Stomach (tissue), 9 donors: ENCODE data around the gene PPP1R13B. TPM values are rescaled to one million over a fixed set of nuclear protein-coding genes. Genes with fewer than 3 reads are reported as not detected.

Source experiments
- DNase-seq, 2 donors: peaks; one replicate each; pipeline versions ENCODE4 v3.0.0 to v3.0.0-alpha.2; 2013 to 2019
- H3K27ac ChIP-seq, 5 donors: fragments of 200-600 bp in 4 of 5; sonication (generic) in 4 of 5; one replicate each; pipeline ENCODE4 v1.5.1; 2013 to 2019; ENCODE audit warnings: mild to moderate bottlenecking in 1 of 5, moderate library complexity in 1 of 5
- H3K27me3 ChIP-seq, 3 donors: fragments of 200-600 bp; sonication (generic); one replicate each; pipeline ENCODE4 v1.5.1; 2017 to 2019; ENCODE audit warnings: mixed run types in 1 of 3
- H3K36me3 ChIP-seq, 4 donors: fragments of 200-600 bp; sonication (generic); 1 replicate in 3 of 4; 2 replicates in 1 of 4; pipeline ENCODE4 v1.5.1; 2016 to 2019
- H3K4me1 ChIP-seq, 4 donors: fragments of 200-600 bp; sonication (generic); one replicate each; pipeline ENCODE4 v1.5.1; 2016 to 2019
- H3K4me3 ChIP-seq, 4 donors: fragments of 200-600 bp; sonication (generic) in 3 of 4; one replicate each; pipeline ENCODE4 v1.5.1; 2016 to 2019; ENCODE audit warnings: mild to moderate bottlenecking in 1 of 4
- H3K9me3 ChIP-seq, 4 donors: fragments of 200-600 bp; sonication (generic); one replicate each; pipeline ENCODE4 v1.5.1; 2016 to 2019
- CTCF ChIP-seq, 7 experiments: fragments of 450-650 bp in 4 of 7; fragments of 200-600 bp in 3 of 7; sonication (generic) in 3 of 7; IDR thresholded peaks; one replicate each; pipeline ENCODE4 v1.5.1; 2016 to 2019; ENCODE audit warnings: antibody characterized with exemption in 7 of 7, control low read depth in 2 of 7, mild to moderate bottlenecking in 1 of 7
- EP300 ChIP-seq: sonication (generic); formaldehyde crosslinking; IDR thresholded peaks from one replicate; pipeline ENCODE4 v1.6.1; 2017; ENCODE audit warnings: antibody characterized with exemption
- POLR2A ChIP-seq, 4 donors: fragments of 450-650 bp; IDR thresholded peaks; one replicate each; pipeline ENCODE4 v1.6.1; 2016; ENCODE audit warnings: antibody characterized with exemption in 4 of 4, control low read depth in 2 of 4, mild to moderate bottlenecking in 1 of 4, moderate library complexity in 1 of 4
- POLR2AphosphoS5 ChIP-seq, 3 donors: sonication (generic); formaldehyde crosslinking; IDR thresholded peaks; one replicate each; pipeline ENCODE4 v1.6.1; 2016; ENCODE audit warnings: antibody characterized with exemption in 3 of 3
- WGBS, 5 donors: extraction: QIAGEN DNeasy Blood & Tissue Kit in 3 of 5; methylation state at CpG; one replicate each; pipeline versions ENCODE4 v1.1.5 to v1.1.7; 2013 to 2018; 5-methylcytosine and 5-hydroxymethylcytosine counted together
- intact Hi-C: fragments of 100-400 bp; cut with DNase I; formaldehyde crosslinking; loops from one replicate; pipeline ENCODE4 v1.15.1; 2023; ENCODE audit warnings: low total_unique reads
- polyA plus RNA-seq, 3 donors: library from polyadenylated mRNA; stranded (reverse); fragments of 200-250 nt; gene quantifications; one replicate each; pipeline ENCODE4 v1.2.3, GENCODE V29; 2013
- total RNA-seq, 5 donors: library from RNA; depleted of rRNA; stranded (reverse); fragments of >200 nt; gene quantifications; one replicate each; pipeline versions ENCODE4 v1.1.0 to v1.2.3, GENCODE V29; 2014 to 2016
- donor health status: healthy with polysubstance abuse.
- donor health status: Bipolar disorder and iron deficiency.
- donor health status: healthy.

PPP1R13B gene
- total and polyA plus RNA-seq, 8 donors, result 10.8 to 84.0 (median 18.3) TPM

- H3K27ac ChIP-seq, result peak overlapping the region in 1 of 5 donors; percentile 71
- H3K9me3 ChIP-seq, result no peaks in the 10 kb centered on the region
- intact Hi-C loops, result no loop called here
- TF ChIP-seq POLR2A (IDR thresholded peaks at IDR 0.05) (no peak), CTCF (IDR thresholded peaks at IDR 0.05) (no peak), EP300 (no peak), POLR2AphosphoS5 (IDR thresholded peaks at IDR 0.05) (no peak)
- H3K27me3 ChIP-seq, result no peaks in the 10 kb centered on the region
- peaks cover 32 to 63% (median 60%) of the 10 kb centered on the region in 4 donors for H3K4me1 ChIP-seq
- peak in 1 of 2 donors; percentile 7 for DNase-seq
- 86 to 90% (median 87%) methylated on average over 13 to 21 of the region's 21 CpGs for WGBS, 5 donors
- H3K36me3 ChIP-seq, result peaks cover 28 to 89% (median 78%) of the 10 kb centered on the region in 4 donors
- no peak overlapping the region for H3K4me3 ChIP-seq
Observed at GRCh38 chr14:103700753-103701490, 146.5 kb downstream of the PPP1R13B start.

GRCh38 chr14:103699901-103700752 lies 147.2 kb downstream of the PPP1R13B start:
- intact Hi-C loops, result no loop called here
- WGBS, 5 donors, result 71 to 86% (median 80%) methylated on average over 7 to 25 of the region's 25 CpGs
- no peak for TF ChIP-seq EP300
- no peak for TF ChIP-seq POLR2A (IDR thresholded peaks at IDR 0.05)
- no peak for TF ChIP-seq POLR2AphosphoS5 (IDR thresholded peaks at IDR 0.05)
- TF ChIP-seq CTCF (IDR thresholded peaks at IDR 0.05), result no peak
- no peak for DNase-seq
- H3K27me3 ChIP-seq, result no peaks in the 10 kb centered on the region
- peaks cover 28 to 82% (median 75%) of the 10 kb centered on the region in 4 donors for H3K36me3 ChIP-seq
- peak overlapping the region in 2 of 5 donors; percentile 10 to 71 for H3K27ac ChIP-seq
- H3K9me3 ChIP-seq, result no peaks in the 10 kb centered on the region
- peaks cover 38 to 63% (median 59%) of the 10 kb centered on the region in 4 donors for H3K4me1 ChIP-seq
- H3K4me3 ChIP-seq, result no peak overlapping the region

GRCh38 chr14:103699261-103699661 lies 148.1 kb downstream of the PPP1R13B start:
- TF ChIP-seq CTCF (IDR thresholded peaks at IDR 0.05), result no peak
- TF ChIP-seq POLR2A (IDR thresholded peaks at IDR 0.05), result no peak
- no peak for TF ChIP-seq EP300
- no peak for TF ChIP-seq POLR2AphosphoS5 (IDR thresholded peaks at IDR 0.05)
- peak overlapping the region in 3 of 5 donors; percentile 10 to 71 (median 70) for H3K27ac ChIP-seq
- intact Hi-C loops, result no loop called here
- H3K36me3 ChIP-seq, result peaks cover 34 to 81% (median 77%) of the 10 kb centered on the region in 4 donors
- H3K27me3 ChIP-seq, result no peaks in the 10 kb centered on the region
- no peak overlapping the region for H3K4me3 ChIP-seq
- no peaks in the 10 kb centered on the region for H3K9me3 ChIP-seq
- WGBS, 5 donors, result 85 to 93% (median 89%) methylated on average over 14 to 17 of the region's 17 CpGs
- H3K4me1 ChIP-seq, result peaks cover 38 to 60% (median 51%) of the 10 kb centered on the region in 4 donors
- no peak for DNase-seq
